Raji (cell line): ENCODE data around the gene ODAD3.

Experiments
- POLR2A ChIP-seq: IDR thresholded peaks from 2 replicates; pipeline ENCODE4 v1.6.1; 2011; ENCODE audit warnings: low read depth, low read length, control low read depth; ENCODE audit not compliant: insufficient read depth

The ODAD3 gene

DNA sequence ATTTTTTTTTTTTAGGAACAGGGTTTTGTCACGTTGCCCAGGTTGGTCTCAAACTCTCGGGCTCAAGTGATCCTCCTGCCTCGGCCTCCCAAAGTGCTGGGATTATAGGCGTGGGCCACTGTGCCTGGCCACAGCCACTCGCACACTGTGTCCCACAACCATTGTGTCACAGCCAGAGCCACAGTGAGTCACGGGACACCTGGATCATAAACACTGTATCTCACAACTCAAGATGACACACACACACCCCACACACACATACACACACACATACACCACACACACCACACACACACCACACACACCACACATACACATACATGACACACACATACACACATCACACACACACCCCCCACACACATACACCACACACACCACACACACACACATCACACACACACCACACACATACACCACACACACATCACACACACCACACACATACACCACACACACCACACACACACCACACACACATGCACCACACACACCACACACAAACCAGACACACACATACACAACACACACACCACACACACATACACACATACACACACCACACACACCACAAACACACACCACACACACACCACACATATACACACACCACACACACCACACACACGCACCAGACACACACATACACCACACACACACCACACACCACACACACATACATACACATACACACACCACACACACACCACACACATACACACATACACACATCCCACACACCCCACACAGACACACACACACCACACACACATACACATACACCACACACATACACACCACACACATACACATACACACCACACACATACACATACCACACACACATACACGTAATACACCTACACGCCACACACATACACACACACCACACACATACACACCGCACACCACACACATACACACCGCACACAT lies 29.7 kb upstream of the ODAD3 start:
- TF ChIP-seq POLR2A = no peak

DNA sequence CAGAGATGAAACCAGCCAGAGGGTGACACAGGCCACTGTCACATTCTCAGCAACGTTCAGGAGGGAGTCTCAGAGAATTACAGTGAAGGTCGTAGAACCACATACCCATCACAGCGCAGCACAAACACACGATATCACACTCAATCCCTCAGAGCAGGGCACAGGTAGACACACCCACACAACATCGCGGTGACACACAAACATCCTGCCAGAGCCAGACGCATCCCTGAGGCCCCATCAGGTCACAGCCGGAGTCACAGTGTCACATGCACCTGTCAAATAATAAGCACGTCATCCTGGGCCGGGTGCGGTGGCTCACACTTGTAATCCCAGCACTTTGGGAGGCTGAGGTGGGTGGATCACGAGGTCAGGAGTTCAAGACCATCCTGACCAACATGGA lies 28.5 kb upstream of the ODAD3 start:
- no peak for TF ChIP-seq POLR2A

DNA sequence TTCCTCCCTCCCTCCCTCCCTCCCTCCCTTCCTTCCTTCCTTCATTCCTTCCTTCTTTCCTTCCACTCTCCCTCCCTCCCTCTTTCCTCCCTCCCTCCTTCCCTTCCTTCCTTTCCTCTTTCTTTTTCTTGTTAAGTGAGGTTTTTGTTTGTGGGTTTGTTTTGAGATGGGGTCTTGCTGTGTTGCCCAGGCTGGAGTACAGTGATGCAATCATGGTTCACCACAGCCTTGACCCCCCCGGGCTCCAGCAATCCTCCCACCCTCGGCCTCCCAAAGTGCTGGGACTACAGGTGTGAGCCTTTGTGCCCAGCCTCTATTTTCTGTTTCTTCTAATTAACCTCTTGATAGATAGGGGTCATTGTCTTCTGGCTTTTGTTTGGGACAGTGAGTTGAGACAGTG lies 26.5 kb upstream of the ODAD3 start:
- no peak for TF ChIP-seq POLR2A

DNA sequence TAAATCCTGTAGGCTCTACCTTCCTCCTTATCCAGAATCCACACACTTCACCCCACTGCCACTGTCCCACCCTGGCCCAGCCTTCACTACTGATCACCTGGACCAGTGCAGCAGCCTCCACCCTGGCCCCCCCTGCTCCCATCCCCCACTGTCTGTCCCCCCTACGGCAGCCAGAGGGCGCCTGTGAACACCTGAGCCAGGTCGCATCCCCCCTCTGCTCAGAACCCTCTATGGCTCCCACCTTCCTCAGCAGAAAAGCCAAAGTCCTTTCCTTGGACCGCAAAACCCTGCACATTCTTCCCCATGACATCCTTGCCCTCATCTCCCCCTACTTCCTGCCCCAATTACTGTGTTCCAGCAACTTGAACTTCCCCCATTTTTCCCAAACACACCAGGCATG lies 25.3 kb upstream of the ODAD3 start:
- TF ChIP-seq POLR2A = no peak

DNA sequence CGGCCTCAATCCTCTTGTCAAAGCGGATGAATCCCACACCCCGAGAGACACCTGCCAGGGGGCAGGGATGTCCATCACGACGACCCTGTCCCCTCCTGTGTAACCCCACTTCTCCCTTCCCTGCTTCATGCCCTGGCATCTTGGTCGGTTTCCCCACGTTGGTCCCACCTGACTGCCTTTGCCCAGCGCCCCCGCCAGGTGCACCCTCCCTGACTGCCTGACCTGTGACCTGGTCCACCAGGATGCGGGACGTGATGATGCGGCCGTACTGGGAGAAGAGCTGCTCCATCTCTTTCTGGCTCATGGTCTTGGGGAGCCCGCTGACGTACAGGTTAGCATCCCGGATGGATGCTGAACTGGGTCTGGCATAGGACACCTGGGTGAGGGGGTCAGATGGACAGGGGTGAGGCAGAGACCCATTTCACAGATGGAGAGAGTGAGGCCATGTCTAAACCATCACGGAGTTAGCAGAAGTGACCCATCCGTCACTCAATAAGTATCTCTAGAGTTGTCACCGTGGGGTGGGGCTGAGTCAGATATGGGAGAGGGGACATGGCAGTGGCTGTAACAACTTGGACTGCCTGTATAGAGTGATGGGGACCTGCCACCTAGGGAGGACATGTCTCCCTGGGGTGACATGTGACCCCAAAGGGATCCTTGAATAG lies 23.4 kb upstream of the ODAD3 start:
- TF ChIP-seq POLR2A = no peak

DNA sequence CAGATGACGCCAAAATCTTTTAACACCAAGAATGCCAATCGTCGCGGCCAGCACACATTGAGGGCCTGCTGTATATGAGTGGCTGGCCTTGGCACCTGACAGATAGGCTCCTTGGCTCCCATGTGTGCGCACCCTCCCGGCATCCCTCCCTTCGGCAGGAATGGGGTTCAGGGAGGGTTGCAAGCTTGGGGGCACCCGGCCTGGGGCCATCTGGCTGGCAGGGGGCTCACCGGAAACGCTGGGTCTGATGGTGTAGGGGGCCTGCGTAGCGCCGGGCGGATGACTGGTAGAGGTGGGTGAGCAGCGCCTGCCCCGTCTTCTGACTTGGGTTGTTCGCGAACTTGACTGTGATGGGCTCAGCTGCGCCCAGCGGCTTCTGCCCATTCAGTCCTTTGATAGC lies 22.9 kb upstream of the ODAD3 start:
- TF ChIP-seq POLR2A = no peak

DNA sequence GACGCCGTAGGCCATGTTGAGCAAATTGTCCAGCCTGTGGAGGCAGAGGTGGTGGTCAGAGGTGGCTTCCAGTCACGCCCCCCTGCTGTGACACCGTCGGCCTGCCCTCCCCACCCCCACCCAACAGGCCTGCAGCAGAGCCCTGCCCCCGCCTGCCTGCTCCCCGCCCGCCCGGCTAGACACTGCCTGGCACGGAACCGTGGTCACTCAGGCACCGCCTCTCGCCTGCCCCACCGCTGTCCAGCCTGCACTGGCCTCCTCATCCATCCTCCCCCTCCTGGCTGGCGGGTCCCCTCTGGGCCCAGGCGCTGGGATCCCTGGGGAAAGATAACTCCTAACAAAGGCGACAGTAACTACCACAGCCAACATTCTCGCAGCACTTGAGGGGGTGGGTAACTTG lies 22.2 kb upstream of the ODAD3 start:
- TF ChIP-seq POLR2A = no peak

DNA sequence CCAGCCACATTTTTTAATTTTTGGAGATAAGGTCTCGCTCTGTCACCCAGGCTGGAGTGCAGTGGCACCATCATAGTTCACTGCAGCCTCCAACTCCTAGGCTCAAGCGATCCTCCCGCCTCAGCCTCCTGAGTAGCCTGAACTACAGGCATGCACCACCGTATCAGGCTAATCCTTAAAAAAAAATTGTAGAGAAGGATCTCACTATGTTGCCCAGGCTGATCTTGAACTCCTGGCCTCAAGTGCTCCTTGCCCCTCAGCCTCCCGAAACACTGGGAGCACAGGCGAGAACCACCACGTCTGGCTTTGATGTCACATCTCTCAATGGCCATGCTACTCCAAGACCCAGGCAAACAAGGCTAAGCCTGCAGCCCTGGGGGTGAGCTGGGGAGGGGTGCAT lies 21.7 kb upstream of the ODAD3 start:
- TF ChIP-seq POLR2A = no peak

DNA sequence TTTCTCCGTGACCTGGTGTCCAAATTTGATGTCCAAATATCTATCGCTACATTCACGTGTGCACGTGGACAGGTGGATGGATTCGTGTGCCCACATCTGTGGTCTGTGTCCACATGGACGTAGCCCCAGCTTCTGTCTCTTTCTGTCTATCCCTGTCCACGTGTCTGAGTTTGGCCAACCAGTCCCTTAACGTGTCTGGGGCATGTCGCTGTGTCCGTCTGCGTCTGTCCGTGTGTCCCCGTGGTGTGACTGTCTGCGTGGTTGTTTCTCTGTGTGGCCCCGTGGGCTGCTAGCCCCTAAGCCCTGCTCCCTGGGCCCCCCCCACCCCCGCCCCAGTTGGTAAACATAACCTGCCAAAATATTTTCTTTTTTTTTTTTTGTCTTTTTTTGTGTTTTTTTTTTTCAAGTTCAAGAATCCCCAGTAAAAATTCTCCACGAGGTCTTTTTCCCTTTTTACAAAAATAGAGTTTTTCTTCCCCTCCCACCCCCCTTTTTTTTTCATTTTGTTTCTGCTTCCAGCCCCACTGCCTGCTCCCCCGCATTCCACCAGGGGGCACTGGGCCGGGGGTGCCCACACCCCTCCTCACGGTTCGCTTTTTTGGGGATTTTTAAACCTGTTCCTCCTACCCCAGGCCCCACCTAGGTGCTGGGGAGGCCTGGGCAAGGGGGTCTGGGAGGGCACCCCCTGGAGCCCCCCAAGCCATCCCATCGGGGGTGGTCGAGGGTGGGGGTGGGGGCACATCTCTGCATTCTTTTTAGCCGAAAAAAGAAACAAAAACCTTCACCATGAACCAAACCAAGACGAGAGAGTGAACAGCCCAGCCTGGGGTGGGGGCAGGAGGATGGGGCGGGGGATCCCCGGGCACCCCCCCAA lies 18.8 kb upstream of the ODAD3 start:
- no peak for TF ChIP-seq POLR2A

DNA sequence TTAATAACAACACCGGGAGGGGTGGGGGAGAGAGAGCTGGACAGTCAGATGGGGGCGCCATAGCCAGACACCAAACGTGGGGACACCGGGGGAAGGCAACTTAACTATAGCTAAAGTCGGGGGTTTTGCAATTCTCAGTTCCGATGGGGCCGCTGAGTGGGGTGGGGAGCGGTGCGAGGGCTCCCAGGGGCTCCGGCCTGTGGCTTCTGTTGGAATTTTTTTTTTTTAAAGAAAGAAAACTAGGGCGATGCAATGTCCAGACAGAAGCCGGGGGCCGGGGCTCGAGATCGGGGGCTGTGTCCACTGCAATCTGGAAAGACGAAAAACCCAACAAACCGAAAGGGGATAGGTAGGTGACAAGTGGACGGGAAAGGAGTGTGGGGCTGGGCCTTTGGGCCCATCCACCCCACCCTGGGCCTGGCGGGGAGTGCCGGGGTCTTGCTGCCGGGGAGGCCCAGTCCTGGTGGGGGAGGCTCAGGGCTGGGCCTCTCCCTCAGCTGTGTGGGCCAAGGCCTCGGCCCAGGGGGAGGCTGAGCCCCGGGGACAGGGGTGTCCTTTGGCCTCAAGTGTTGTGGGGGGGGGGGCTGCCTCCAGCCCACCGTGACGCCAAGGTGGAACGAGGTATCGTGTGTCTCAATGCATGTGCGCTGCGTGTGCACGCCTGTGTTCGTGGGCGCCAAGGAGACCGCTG lies 17.8 kb upstream of the ODAD3 start:
- TF ChIP-seq POLR2A = no peak

DNA sequence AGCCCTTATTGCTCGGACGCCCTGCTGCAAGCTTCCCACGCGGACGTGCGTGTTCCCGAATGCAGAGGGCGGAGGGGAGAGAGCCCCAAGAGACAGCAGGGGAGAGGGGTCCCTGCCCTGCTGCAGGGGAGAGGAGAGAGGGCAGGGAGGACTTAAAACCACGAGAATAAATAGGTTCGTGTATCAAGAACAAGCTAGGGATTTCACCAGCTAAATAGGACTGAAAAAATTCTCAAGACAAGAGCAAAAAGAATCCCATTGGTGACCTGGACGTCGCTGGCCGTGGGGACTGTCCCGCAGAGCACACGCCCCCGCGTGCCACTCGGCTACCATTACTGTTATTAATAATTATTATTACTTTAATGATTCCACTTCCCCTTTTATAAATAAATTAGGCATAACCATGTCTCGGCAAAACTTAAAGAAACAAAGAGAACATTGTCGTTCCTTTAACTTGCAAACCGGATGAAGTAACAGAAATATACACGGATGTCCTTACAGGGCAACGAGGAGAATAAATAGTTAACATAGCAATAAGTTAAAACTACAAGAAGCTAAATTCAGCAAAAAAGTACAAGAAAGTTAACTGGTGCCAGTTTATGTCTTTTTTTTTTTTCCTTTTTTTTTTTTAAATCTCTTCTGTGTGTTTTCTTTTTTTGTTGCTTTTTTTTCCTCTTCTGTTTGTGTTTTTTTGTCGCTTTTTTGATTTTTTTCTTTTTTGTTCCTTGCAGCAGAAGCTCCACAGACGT lies 17.1 kb upstream of the ODAD3 start:
- TF ChIP-seq POLR2A = no peak

DNA sequence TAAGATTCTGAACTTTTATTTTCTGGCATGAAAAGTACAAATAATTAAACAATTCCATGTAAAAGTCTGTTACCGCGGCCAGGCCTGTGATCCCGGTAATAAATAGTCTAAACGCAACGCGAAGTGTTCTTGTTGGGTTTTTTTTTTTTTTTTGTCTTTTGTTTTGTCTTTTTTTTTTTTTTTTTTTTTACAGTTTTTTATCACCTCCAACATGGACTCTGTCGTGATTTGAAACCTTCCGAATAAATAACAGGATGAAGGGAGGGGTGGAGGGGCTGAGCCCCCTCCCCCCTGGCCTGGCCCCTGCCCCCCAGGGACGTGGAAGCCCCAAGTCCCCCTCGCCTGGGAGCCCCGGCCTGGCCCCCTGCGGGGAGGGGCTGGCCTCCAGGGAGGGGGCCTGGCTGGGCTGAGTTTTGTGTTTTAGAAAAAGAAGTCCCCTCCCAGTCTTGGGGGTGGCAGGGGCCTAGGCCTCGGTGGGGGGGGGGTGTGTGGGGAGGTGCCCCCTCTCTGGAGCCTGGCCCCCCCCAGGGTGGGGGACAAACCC lies 16.5 kb upstream of the ODAD3 start:
- TF ChIP-seq POLR2A = no peak

DNA sequence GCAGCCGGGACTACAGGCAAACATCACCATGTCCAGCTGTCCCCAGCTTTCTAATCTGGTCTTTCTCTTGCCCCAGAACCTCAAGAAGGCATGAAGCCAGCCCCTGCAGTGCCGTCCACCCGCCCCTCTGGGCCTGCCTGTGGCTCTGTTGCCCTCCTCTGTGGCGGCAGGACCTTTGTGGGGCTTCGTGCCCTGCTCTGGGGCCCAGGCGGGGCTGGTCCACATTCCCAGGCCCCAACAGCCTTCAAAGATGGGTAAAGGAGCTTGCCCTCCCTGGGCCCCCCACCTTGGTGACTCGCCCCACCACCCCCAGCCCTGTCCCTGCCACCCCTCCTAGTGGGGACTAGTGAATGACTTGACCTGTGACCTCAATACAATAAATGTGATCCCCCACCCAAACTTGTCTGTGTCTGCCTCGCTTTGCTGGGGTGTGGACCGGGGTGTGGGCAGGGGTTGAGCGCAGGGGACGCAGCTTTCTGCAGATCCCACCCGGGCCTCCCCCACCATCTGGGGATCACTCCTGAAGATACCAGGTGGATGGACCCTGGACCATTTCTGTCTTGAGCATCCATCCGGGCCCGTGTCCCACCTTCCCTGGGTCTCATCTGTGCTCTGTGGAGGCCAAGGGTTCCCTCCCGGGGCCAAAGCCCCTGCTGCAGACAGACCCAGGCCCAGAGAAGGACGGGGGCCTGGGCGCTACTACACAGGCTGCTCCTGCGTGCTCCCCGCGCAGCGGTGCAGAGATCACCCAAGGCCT lies 15.8 kb upstream of the ODAD3 start:
- no peak for TF ChIP-seq POLR2A

DNA sequence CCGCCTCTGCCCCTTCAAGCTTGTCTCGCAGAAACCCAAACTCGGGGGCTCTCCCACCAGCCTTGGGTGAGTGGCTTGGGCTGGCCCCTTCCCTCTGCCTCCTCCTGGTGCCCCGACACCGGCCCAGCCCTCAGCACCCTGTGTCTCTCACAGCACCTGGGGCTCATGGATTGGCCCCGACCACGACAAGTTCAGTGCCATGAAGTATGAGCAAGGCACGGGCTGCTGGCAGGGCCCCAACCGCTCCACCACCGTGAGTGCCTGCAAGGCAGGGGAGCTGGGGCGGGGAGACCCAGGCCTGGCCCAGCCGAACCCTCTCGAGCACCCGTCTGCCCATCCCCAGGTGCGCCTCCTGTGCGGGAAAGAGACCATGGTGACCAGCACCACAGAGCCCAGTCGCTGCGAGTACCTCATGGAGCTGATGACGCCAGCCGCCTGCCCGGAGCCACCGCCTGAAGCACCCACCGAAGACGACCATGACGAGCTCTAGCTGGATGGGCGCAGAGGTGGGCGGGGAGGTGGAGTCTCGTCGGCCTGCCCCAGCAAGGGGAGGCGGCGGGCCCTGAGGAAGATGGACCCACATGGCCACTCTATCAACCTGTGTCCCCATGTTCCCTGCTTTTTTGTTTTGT lies 14.1 kb upstream of the ODAD3 start:
- no peak for TF ChIP-seq POLR2A
